ENCODE measurements around the gene GJA3.

The GJA3 gene

GRCh38 chr13:20191311-20192157, 30.7 kb upstream of the GJA3 start:
- peak overlapping the region; percentile 23 for H3K4me3 ChIP-seq (ENCODE audit: low read length)
- H3K9ac ChIP-seq (ENCODE audit: low read length): peak overlapping the region; percentile 40
- H3K36me3 ChIP-seq (ENCODE audit: control insufficient read depth, insufficient read depth, low read length): no peaks in the 10 kb centered on the region
- no peaks in the 10 kb centered on the region for H3K9me3 ChIP-seq (ENCODE audit: control insufficient read depth, low read length)
- peaks cover 20% of the 10 kb centered on the region for H3K4me1 ChIP-seq (ENCODE audit: control insufficient read depth, insufficient read depth, low read length)
- H3K27me3 ChIP-seq (ENCODE audit: control insufficient read depth, insufficient read depth, low read length): peaks cover 33% of the 10 kb centered on the region

- no peaks in the 10 kb centered on the region for H3K9me3 ChIP-seq (ENCODE audit: control insufficient read depth, low read length)
- H3K27me3 ChIP-seq (ENCODE audit: control insufficient read depth, insufficient read depth, low read length): peaks cover 30% of the 10 kb centered on the region
- H3K9ac ChIP-seq (ENCODE audit: low read length): no peak overlapping the region
- H3K4me1 ChIP-seq (ENCODE audit: control insufficient read depth, insufficient read depth, low read length): peaks cover 20% of the 10 kb centered on the region
- H3K36me3 ChIP-seq (ENCODE audit: control insufficient read depth, insufficient read depth, low read length): no peaks in the 10 kb centered on the region
- no peak overlapping the region for H3K4me3 ChIP-seq (ENCODE audit: low read length)
Measured at GRCh38 chr13:20190481-20191310, 29.8 kb upstream of the GJA3 start.

GRCh38 chr13:20190076-20190475, 29.2 kb upstream of the GJA3 start:
- Histone ChIP-seq H3K9ac (ENCODE audit: low read length) (no peak overlapping the region), H3K4me3 (ENCODE audit: low read length) (no peak overlapping the region), H3K9me3 (ENCODE audit: control insufficient read depth, low read length) (no peaks in the 10 kb centered on the region), H3K27me3 (ENCODE audit: control insufficient read depth, insufficient read depth, low read length) (peaks cover 23% of the 10 kb centered on the region), H3K36me3 (ENCODE audit: control insufficient read depth, insufficient read depth, low read length) (no peaks in the 10 kb centered on the region), H3K4me1 (ENCODE audit: control insufficient read depth, insufficient read depth, low read length) (peaks cover 20% of the 10 kb centered on the region)

- peaks cover 12% of the 10 kb centered on the region for H3K27me3 ChIP-seq (ENCODE audit: control insufficient read depth, insufficient read depth, low read length)
- peaks cover 18% of the 10 kb centered on the region for H3K4me1 ChIP-seq (ENCODE audit: control insufficient read depth, insufficient read depth, low read length)
Measured at GRCh38 chr13:20188667-20189553, 28.1 kb upstream of the GJA3 start.

GRCh38 chr13:20186771-20187170, 25.9 kb upstream of the GJA3 start:
- H3K27me3 ChIP-seq (ENCODE audit: control insufficient read depth, insufficient read depth, low read length): no peaks in the 10 kb centered on the region
- H3K36me3 ChIP-seq (ENCODE audit: control insufficient read depth, insufficient read depth, low read length): no peaks in the 10 kb centered on the region

More at GRCh38 chr13:20188667-20189553, 28.1 kb upstream of the GJA3 start:
- Histone ChIP-seq H3K36me3 (ENCODE audit: control insufficient read depth, insufficient read depth, low read length) (no peaks in the 10 kb centered on the region), H3K4me3 (ENCODE audit: low read length) (no peak overlapping the region), H3K9me3 (ENCODE audit: control insufficient read depth, low read length) (no peaks in the 10 kb centered on the region), H3K9ac (ENCODE audit: low read length) (no peak overlapping the region)

GRCh38 chr13:20185366-20186056, 24.7 kb upstream of the GJA3 start:
- H3K4me1 ChIP-seq (ENCODE audit: control insufficient read depth, insufficient read depth, low read length): no peaks in the 10 kb centered on the region
- H3K9me3 ChIP-seq (ENCODE audit: control insufficient read depth, low read length): no peaks in the 10 kb centered on the region
- no peaks in the 10 kb centered on the region for H3K36me3 ChIP-seq (ENCODE audit: control insufficient read depth, insufficient read depth, low read length)
- no peaks in the 10 kb centered on the region for H3K27me3 ChIP-seq (ENCODE audit: control insufficient read depth, insufficient read depth, low read length)
- no peak overlapping the region for H3K9ac ChIP-seq (ENCODE audit: low read length)
- no peak overlapping the region for H3K4me3 ChIP-seq (ENCODE audit: low read length)

More at GRCh38 chr13:20186771-20187170, 25.9 kb upstream of the GJA3 start:
- no peak overlapping the region for H3K4me3 ChIP-seq (ENCODE audit: low read length)
- H3K9me3 ChIP-seq (ENCODE audit: control insufficient read depth, low read length): no peaks in the 10 kb centered on the region
- peaks cover 4% of the 10 kb centered on the region for H3K4me1 ChIP-seq (ENCODE audit: control insufficient read depth, insufficient read depth, low read length)
- H3K9ac ChIP-seq (ENCODE audit: low read length): no peak overlapping the region

- Histone ChIP-seq H3K4me1 (ENCODE audit: control insufficient read depth, insufficient read depth, low read length) (no peaks in the 10 kb centered on the region), H3K27me3 (ENCODE audit: control insufficient read depth, insufficient read depth, low read length) (peaks cover 13% of the 10 kb centered on the region), H3K9me3 (ENCODE audit: control insufficient read depth, low read length) (no peaks in the 10 kb centered on the region), H3K4me3 (ENCODE audit: low read length) (no peak overlapping the region), H3K9ac (ENCODE audit: low read length) (no peak overlapping the region), H3K36me3 (ENCODE audit: control insufficient read depth, insufficient read depth, low read length) (no peaks in the 10 kb centered on the region)
Measured at GRCh38 chr13:20182231-20182846, 21.5 kb upstream of the GJA3 start.

- peaks cover 20% of the 10 kb centered on the region for H3K27me3 ChIP-seq (ENCODE audit: control insufficient read depth, insufficient read depth, low read length)
- H3K4me3 ChIP-seq (ENCODE audit: low read length): no peak overlapping the region
- no peaks in the 10 kb centered on the region for H3K9me3 ChIP-seq (ENCODE audit: control insufficient read depth, low read length)
- H3K4me1 ChIP-seq (ENCODE audit: control insufficient read depth, insufficient read depth, low read length): no peaks in the 10 kb centered on the region
- H3K36me3 ChIP-seq (ENCODE audit: control insufficient read depth, insufficient read depth, low read length): no peaks in the 10 kb centered on the region
- no peak overlapping the region for H3K9ac ChIP-seq (ENCODE audit: low read length)
Measured at GRCh38 chr13:20181188-20181587, 20.3 kb upstream of the GJA3 start.

GRCh38 chr13:20178156-20178555, 17.3 kb upstream of the GJA3 start:
- Histone ChIP-seq H3K4me1 (ENCODE audit: control insufficient read depth, insufficient read depth, low read length) (peaks cover 21% of the 10 kb centered on the region), H3K9ac (ENCODE audit: low read length) (no peak overlapping the region), H3K9me3 (ENCODE audit: control insufficient read depth, low read length) (no peaks in the 10 kb centered on the region), H3K36me3 (ENCODE audit: control insufficient read depth, insufficient read depth, low read length) (no peaks in the 10 kb centered on the region), H3K27me3 (ENCODE audit: control insufficient read depth, insufficient read depth, low read length) (peaks cover 20% of the 10 kb centered on the region), H3K4me3 (ENCODE audit: low read length) (no peak overlapping the region)

- Histone ChIP-seq H3K27me3 (ENCODE audit: control insufficient read depth, insufficient read depth, low read length) (peaks cover 20% of the 10 kb centered on the region), H3K9me3 (ENCODE audit: control insufficient read depth, low read length) (no peaks in the 10 kb centered on the region), H3K9ac (ENCODE audit: low read length) (no peak overlapping the region), H3K36me3 (ENCODE audit: control insufficient read depth, insufficient read depth, low read length) (no peaks in the 10 kb centered on the region), H3K4me3 (ENCODE audit: low read length) (no peak overlapping the region), H3K4me1 (ENCODE audit: control insufficient read depth, insufficient read depth, low read length) (peaks cover 21% of the 10 kb centered on the region)
Measured at GRCh38 chr13:20177049-20177831, 16.4 kb upstream of the GJA3 start.

Data from mucosa of stomach (tissue), 1 donor.